GM19468 (cell line): ENCODE results near the gene GARIN5A.

Experiments used
- ATAC-seq: cut with Tn5 transposase; IDR thresholded peaks from one replicate; pipeline ENCODE4 v1.9.1; 2021; ENCODE audit warnings: mild to moderate bottlenecking, moderate library complexity, moderate number of reproducible peaks; ENCODE audit not compliant: unreplicated experiment; ENCODE audit errors: extremely low read depth

GARIN5A gene

GRCh38 chr19:50419580-50420035, 57.0 kb downstream of the GARIN5A start:
- ATAC-seq = no peak

GRCh38 chr19:50419022-50419579, 57.5 kb downstream of the GARIN5A start:
- ATAC-seq = no peak

DNA sequence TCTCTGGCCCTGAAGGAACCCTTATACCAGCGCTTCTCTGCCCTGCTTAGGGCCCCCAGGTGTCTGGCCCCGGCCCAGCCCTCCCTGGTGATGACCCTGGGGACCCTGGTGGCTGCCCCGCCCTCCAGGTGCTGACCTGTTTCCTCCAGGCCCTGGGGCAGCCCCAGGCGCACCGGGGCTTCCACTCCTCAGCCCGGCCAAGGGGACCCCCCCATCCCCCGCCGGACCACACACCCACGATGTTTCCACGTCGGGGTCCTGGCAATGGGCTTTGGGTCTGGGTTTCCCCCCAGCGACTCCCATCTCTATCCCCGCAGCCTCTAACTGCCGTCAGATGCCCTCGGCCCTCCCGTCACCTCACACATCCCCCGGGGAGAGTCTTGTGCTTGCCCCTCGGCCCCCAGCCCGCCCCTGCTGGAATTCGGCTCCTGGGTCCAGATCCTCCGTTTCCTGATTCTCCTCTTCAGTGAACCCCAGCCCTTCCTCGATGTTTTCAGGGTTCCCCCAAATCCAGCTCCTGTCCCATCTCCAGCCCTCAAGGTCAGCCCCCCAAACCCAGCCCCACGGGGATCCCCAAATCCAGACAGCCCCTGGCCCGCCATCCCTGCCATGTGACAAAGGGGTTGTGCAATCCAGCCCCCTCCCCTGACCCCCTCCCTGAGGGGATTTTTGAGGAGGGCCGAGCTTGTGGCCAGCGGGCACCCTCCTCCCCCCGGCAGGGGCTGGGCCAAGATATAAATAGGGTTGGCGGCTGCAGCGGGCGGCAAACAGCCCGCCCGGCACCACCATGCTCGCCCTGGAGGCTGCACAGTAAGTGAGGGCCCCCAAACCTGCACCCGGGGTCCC, 58.2 kb downstream of the GARIN5A start, which contains the start of gene SPIB:
TSS of gene SPIB (plus strand) at position 763 of the 846 bp plus-strand sequence. CDS start at position 788, 25 bp downstream.
- no peak for ATAC-seq

DNA sequence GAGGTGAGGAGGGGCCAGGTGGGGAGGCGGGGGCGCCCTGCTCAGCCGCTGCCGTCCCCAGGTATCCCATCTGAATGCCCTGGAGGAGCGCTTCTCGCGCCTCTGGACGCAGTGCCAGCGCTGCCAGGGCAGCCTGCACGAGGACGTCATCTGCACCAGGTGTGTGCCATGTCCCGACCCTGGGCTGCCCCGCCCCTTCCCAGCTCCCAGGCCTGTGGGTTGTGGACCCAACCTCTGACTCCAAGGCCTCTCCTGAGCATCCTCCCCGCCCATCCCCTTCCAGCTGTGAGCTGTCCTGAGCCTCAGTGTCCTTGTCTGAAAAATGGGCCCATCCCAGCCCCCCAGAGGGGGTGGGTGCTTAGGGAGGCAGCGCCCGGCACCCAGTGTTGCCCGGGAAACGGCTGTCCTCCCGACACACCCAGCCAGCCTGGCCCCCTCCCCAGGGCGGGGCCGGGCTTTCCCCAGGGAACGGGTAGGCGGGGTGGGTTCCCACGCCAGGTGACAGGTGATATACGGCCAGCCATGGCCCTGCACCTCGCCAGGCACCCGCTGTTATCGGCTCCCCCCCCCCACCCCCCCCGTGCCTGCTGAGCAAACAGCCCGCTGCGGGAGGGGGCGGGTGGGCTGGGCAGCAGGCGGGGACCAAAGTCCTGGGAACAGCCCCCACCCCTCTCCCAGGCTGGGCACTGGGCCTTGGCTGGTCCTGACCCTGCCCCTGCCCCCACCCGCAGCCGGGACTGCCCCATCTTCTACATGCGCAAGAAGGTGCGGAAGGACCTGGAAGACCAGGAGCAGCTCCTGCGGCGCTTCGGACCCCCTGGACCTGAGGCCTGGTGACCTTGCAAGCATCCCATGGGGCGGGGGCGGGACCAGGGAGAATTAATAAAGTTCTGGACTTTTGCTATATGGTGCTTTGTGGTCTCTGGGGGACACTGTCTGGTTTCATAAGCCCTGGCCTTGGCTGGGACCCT, 59.3 kb downstream of the GARIN5A start:
- no peak for ATAC-seq
